ENCODE data around the gene PARVA. TPM values are rescaled to one million over a fixed set of nuclear protein-coding genes. Genes with fewer than 3 reads are reported as not detected.

Gene PARVA
- total RNA-seq, 1 experiment from 2014 or later: 36.7 TPM

DNA sequence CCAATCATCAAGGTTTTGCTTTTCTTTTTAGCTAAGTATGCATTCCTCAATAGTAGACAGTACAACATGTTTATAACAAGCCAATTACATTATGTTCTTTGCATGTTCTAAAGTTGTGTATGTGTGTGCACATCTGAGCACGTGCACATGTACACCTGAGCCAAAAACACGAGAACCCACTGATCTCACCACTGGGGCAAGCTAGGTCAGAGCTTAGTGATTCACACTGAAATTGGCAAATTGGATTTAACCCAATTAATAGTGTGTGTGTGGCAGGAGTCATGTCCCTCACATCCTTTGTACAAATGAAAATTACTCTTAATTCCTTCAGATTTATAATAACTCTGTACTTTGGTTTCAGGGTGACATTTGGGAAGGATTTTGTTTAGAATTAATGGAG is 151.1 kb downstream of the PARVA start:
- CTCF ChIA-PET: interaction anchor here (0.6 kb wide), 1 partner anchor 13 kb away, joined by 3 read pairs; no protein-coding TSS in a partner anchor
- no peak for DNase-seq (ENCODE audit: unreplicated experiment)
- BruUV-seq (replicated peaks): no TSS peak

DNA sequence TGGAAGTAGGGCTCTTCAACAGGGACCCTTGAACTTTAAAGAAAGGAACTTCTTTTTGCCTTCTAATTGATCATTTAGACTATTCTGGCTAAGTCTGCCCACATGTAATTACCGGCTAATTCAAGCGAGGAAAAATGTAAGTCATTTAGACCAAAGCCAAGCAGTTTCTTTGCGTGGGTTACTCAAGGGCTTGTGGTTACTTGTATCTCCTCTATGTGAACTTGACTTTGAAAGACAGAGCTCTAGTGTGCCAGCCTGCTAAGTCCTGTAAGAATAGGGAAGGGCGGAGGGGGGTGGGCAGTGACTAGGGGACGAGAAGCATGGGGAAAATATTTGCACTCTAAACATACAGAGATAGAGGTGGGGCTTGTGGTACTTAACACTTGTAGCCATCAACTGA is 151.7 kb downstream of the PARVA start:
- ChIA-PET POLR2A (interaction anchor here (1.0 kb wide), 2 partner anchors 10 to 15 kb away, joined by 3 read pairs; no protein-coding TSS in a partner anchor), CTCF (interaction anchor here (0.6 kb wide), 1 partner anchor 14 kb away, joined by 3 read pairs; no protein-coding TSS in a partner anchor)
- peaks cover 10% of the 10 kb centered on the region for H3K36me3 Mint-ChIP-seq (ENCODE audit: insufficient read depth, unreplicated experiment)
- no peak for DNase-seq (ENCODE audit: unreplicated experiment)
- no peak overlapping the region for H3K4me3 Mint-ChIP-seq (ENCODE audit: unreplicated experiment)
- H3K9me3 Mint-ChIP-seq (ENCODE audit: unreplicated experiment): no peaks in the 10 kb centered on the region
- no peaks in the 10 kb centered on the region for H3K27me3 Mint-ChIP-seq (ENCODE audit: insufficient read depth, unreplicated experiment)
- H3K27ac Mint-ChIP-seq (ENCODE audit: low read depth, unreplicated experiment): no peak overlapping the region
- TF ChIP-seq CTCF (IDR thresholded peaks at IDR 0.05; ENCODE audit: unreplicated experiment): no peak
- BruUV-seq (replicated peaks): TSS peak; percentile 33
- peaks cover 41% of the 10 kb centered on the region for H3K4me1 Mint-ChIP-seq (ENCODE audit: insufficient read depth, unreplicated experiment)
- intact Hi-C loops (cut with micrococcal nuclease): no loop called here

More for the DNA sequence above, 151.1 kb downstream of the PARVA start:
- H3K4me3 Mint-ChIP-seq (ENCODE audit: unreplicated experiment): no peak overlapping the region
- H3K36me3 Mint-ChIP-seq (ENCODE audit: insufficient read depth, unreplicated experiment): peaks cover 16% of the 10 kb centered on the region
- H3K9me3 Mint-ChIP-seq (ENCODE audit: unreplicated experiment): no peaks in the 10 kb centered on the region
- H3K27ac Mint-ChIP-seq (ENCODE audit: low read depth, unreplicated experiment): peak overlapping the region; percentile 29
- H3K27me3 Mint-ChIP-seq (ENCODE audit: insufficient read depth, unreplicated experiment): no peaks in the 10 kb centered on the region
- TF ChIP-seq CTCF (IDR thresholded peaks at IDR 0.05; ENCODE audit: unreplicated experiment): no peak
- POLR2A ChIA-PET: interaction anchor here (0.7 to 1.0 kb wide), 6 partner anchors 11 to 922 kb away, joined by 3 to 6 read pairs (median 3); no protein-coding TSS in a partner anchor
- intact Hi-C loops (cut with micrococcal nuclease): no loop called here
- peaks cover 41% of the 10 kb centered on the region for H3K4me1 Mint-ChIP-seq (ENCODE audit: insufficient read depth, unreplicated experiment)

- CTCF ChIA-PET: no interaction called here
- H3K27me3 Mint-ChIP-seq (ENCODE audit: insufficient read depth, unreplicated experiment): no peaks in the 10 kb centered on the region
- BruUV-seq (replicated peaks): no TSS peak
- POLR2A ChIA-PET: no interaction called here
- H3K36me3 Mint-ChIP-seq (ENCODE audit: insufficient read depth, unreplicated experiment): peaks cover 6% of the 10 kb centered on the region
- H3K4me1 Mint-ChIP-seq (ENCODE audit: insufficient read depth, unreplicated experiment): peaks cover 38% of the 10 kb centered on the region
- intact Hi-C loops (cut with micrococcal nuclease): no loop called here
- no peak for TF ChIP-seq CTCF (IDR thresholded peaks at IDR 0.05; ENCODE audit: unreplicated experiment)
- DNase-seq (ENCODE audit: unreplicated experiment): no peak
- no peak overlapping the region for H3K4me3 Mint-ChIP-seq (ENCODE audit: unreplicated experiment)
- no peaks in the 10 kb centered on the region for H3K9me3 Mint-ChIP-seq (ENCODE audit: unreplicated experiment)
- no peak overlapping the region for H3K27ac Mint-ChIP-seq (ENCODE audit: low read depth, unreplicated experiment)
These were observed 152.4 kb downstream of the PARVA start for GRCh38 chr11:12529793-12530192.

GRCh38 chr11:12531020-12531419 is 153.6 kb downstream of the PARVA start:
- ChIA-PET CTCF (interaction anchor here (0.5 to 0.9 kb wide), 2 partner anchors 10 to 1536 kb away, joined by 3 to 7 read pairs; no protein-coding TSS in a partner anchor), POLR2A (interaction anchor here (1.4 kb wide), 1 partner anchor 238 kb away, joined by 3 read pairs; no protein-coding TSS in a partner anchor)
- H3K27ac Mint-ChIP-seq (ENCODE audit: low read depth, unreplicated experiment): no peak overlapping the region
- no TSS peak for BruUV-seq (replicated peaks)
- no peak overlapping the region for H3K4me3 Mint-ChIP-seq (ENCODE audit: unreplicated experiment)
- no peak for DNase-seq (ENCODE audit: unreplicated experiment)
- no peaks in the 10 kb centered on the region for H3K9me3 Mint-ChIP-seq (ENCODE audit: unreplicated experiment)
- no peak for TF ChIP-seq CTCF (IDR thresholded peaks at IDR 0.05; ENCODE audit: unreplicated experiment)
- no peaks in the 10 kb centered on the region for H3K27me3 Mint-ChIP-seq (ENCODE audit: insufficient read depth, unreplicated experiment)
- peaks cover 34% of the 10 kb centered on the region for H3K4me1 Mint-ChIP-seq (ENCODE audit: insufficient read depth, unreplicated experiment)
- peaks cover 4% of the 10 kb centered on the region for H3K36me3 Mint-ChIP-seq (ENCODE audit: insufficient read depth, unreplicated experiment)
- intact Hi-C loops (cut with micrococcal nuclease): no loop called here

All from MCF 10A (cell line).